NCI-H1694 treated with DMSO at 0.1 percent for 48 hours (cell line): Measurements from ENCODE around the gene MARVELD2.
"Not testable (repeated sequence)": the region's sequence is repeated elsewhere in the genome, so short reads cannot be mapped to it uniquely, and the experiment has no call there.

Source experiments
- DNase-seq: peaks from one replicate; lab custom pipeline; 2025; lab: John Stamatoyannopoulos, UW

MARVELD2 gene

DNA sequence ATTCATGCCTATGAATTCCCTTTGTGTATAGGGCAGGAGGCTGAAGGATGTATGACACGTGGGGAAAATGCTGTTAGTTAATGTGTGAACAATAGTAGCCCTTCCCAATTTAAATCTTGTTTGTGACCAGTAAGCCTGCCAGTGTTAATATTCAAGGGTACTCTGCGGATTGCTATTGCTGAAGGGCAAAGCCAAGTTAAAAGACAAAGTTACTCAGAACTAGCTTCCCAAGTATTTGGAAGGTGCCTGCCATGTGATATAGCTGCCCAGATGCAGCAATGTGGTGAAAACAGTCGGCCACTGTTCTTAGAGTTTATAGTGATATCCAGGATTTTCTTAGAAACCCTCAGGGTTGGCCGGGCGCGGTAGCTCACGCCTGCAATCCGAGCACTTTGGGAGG is 34.6 kb downstream of the MARVELD2 start:
- no peak for DNase-seq

DNA sequence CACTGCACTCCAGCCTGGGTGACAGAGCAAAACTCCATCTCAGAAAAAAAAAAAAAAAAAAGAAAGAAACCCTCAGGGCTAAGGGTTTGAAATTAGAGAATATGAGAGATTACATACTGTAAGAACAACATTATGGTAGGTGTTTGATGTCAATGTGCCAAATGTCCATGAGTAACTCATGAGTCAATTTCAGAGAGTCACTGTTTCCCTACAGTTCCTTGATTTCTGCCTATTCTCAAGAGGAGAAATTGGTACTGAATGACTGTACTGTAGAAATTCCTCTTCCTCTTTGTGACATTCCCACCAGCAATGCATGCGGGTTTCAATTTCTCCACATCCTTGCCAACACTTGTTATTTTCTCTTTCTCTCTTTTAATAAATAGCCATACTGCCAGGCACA is 35.2 kb downstream of the MARVELD2 start:
- DNase-seq = no peak

GRCh38 chr5:69450527-69450926 is 35.6 kb downstream of the MARVELD2 start:
- DNase-seq = not testable (repeated sequence)

GRCh38 chr5:69451941-69452647 is 37.2 kb downstream of the MARVELD2 start:
- no peak for DNase-seq

DNA sequence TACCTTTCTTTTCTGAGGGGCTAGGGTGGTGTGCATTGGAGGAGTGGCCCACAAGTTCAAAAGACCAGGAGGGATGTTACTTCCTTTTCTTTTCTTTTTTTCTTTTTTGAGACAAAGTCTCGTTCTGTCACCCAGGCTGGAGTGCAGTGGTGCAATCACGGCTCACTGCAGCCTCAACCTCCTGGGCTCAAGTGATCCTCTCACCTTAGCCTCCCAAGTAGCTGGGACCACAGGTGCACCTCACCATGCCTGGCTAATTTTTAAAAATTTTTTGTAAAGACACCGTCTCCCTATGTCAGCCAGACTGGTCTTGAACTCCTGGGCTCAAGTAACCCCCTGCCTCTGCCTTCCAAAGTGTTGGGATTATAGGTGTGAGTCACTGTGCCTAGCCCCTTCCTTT is 38.6 kb downstream of the MARVELD2 start:
- DNase-seq = not testable (repeated sequence)

DNA sequence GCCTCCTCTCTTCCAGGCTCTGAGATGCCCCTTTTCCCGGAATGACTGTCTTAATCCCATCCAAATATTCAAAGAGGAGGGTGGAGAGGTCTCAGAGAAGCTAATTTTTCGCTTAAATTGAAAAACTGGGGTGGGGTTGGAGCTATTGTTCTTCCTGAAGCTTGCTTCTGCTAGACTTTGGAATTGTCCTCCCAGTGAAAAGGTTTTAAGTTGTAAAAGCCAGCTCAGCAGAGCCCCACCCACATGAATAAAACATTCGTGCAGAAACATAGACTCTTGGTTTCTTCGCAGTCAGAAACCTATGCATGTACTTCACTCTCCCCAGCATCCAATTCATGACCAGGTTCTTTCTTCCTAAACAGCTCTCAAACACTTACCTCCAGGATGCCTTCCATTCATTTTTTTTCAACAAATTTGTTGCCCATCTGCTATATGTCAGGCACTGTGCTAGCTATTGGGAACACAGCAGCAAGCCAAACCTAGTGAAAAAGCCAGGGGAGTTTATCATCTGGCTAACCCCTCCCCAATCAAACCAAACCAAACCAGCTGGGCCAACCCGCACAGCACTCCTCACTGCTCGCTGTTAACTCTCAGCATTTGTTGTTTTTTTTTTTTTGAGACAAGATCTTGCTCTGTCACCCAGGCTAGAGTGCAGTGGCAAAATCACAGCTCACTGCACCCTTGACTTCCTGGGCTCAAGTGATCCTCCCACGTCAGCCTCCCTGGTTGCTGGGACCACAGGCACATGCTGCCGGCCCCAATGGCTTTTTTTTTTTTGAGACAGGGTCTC is 39.7 kb downstream of the MARVELD2 start:
- DNase-seq = no peak

DNA sequence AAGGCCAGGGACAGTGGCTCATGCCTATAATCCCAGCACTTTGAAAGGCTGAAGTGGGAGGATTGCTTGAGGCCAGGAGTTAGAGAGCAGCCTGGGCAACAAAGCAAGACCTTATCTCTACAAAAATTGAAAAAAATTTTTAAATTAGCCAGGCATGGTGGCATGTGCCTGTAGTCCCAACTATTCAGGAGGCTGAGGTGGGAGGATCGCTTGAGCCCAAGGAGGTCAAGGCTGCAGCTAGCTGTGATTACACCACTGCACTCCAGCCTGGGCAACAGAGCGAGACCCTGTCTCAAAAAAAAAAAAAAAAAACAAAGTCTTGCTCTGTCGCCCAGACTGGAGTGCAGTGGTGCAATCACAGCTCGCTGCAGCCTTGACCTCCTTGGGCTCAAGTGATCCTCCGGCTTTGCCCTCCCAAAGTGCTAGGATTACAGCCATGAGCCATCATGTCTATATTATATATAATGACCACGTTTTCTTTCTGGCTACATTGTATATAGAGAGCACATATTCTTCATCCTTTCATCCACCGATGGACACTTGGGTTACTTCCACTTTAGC is 40.6 kb downstream of the MARVELD2 start:
- DNase-seq = not testable (repeated sequence)

DNA sequence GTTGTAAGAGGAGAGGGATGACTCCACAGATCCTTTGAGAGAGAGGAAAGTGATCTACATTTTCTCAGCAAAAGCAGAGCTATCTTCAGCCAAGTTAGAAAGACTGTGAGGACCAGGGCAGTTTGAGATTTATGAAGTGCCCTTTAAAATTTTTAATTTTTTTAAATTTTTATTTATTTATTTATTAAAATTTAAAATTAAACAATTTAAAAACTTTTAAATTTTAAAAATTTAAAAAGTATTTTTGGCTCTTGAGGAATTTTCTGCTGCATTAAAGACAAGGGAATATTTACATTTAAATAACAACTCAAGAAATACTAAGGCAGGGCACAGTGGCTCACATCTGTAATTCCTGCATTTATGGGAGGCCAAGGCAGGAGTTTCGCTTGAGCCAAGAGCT is 47.3 kb downstream of the MARVELD2 start:
- DNase-seq = no peak

GRCh38 chr5:69466375-69466774 is 51.5 kb downstream of the MARVELD2 start:
- not testable (repeated sequence) for DNase-seq

DNA sequence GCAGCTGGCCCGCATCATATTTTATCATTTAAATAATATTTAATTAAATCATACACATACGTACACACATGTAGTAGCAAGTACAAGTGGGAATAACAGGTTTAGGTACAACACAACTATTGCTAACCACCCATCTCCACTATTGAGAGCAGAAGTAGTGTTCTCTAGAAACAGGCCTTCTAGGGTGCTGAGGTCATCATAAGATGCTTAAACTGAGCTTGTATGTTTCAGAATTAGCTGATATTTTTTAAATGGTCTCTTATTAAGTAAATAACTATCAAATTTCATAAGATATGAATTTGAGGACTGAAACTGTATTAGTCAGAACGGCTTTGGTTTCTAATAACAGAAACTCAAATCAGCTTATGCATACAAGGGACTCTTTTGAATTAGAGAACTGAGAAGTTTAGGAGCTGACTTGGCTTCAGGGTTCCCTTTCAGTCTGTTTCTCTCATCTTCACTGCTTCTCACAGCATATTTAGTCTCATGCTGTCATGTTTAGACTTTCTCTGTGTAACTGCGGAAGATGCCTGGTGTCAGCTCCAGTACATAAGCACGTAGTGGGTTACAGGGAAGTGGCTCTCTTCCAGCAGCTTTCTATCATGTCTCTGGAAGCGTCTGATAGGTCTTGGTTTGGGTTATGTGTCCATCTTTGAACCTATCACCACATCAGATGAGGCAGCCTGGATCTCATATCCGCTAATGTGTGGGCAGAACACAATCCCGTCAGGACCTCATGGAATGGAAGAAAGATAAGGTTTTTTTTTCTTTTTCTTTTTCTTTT is 52.7 kb downstream of the MARVELD2 start:
- no peak for DNase-seq

DNA sequence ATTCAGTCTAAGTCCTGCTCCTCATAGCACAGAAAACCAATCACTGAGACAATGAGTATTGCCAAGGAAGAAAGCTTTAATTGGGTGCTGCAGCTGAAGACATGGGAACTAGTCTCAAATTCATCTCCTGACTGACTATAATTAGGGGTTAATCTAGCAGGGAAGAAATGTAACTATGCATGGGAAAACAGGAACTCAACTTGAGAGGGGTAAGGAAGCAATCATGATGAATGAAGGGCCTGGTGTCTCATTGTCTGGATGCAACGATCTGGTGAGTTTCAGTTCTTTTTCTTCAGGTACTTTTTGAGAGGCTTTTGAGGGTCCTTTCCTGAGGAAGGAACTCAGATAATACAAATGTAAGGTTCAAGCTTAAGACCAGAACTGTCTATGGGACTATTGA is 53.7 kb downstream of the MARVELD2 start:
- no peak for DNase-seq

DNA sequence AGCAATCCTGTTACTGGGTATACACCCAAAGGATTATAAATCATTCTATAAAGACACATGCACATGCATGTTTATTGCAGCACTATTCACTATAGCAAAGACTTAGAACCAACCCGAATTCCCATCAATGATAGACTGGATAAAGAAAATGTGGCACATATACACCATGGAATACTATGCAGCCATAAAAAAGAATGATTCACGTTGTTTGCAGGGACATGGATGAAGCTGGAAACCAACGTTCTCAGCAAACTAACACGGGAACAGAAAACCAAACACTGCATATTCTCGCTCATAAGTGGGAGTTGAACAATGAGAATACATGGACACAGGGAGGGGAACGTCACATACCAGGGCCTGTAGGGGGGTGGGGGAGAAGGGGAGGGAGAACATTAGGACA is 56.6 kb downstream of the MARVELD2 start:
- DNase-seq = not testable (repeated sequence)

- not testable (repeated sequence) for DNase-seq
Observed at GRCh38 chr5:69472535-69473143, 57.7 kb downstream of the MARVELD2 start.

GRCh38 chr5:69477170-69477569 is 62.3 kb downstream of the MARVELD2 start:
- DNase-seq = no peak

GRCh38 chr5:69478296-69478695 is 63.4 kb downstream of the MARVELD2 start:
- not testable (repeated sequence) for DNase-seq

GRCh38 chr5:69484891-69485290 is 70.0 kb downstream of the MARVELD2 start:
- no peak for DNase-seq

DNA sequence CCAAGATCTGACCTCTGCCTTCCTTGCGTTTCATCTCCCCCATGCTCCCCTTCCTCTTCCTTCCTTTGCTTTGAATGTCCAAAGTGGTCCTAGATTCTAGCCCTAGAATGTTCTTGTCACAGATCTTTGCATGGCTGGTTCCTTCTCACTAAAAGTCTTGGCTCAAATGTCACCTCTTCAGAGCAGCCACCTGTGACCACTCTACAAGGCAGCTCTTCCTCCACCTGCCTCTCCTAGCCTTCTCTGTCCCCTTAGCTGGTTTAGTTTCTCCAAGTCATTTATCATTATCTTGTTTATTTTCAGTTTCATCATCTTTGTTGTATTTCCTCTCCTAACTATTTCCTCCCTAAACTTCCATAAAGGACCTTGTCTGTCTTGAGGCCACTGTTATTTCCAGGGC is 70.6 kb downstream of the MARVELD2 start:
- DNase-seq = no peak

GRCh38 chr5:69489246-69489645 is 74.3 kb downstream of the MARVELD2 start:
- DNase-seq = no peak

DNA sequence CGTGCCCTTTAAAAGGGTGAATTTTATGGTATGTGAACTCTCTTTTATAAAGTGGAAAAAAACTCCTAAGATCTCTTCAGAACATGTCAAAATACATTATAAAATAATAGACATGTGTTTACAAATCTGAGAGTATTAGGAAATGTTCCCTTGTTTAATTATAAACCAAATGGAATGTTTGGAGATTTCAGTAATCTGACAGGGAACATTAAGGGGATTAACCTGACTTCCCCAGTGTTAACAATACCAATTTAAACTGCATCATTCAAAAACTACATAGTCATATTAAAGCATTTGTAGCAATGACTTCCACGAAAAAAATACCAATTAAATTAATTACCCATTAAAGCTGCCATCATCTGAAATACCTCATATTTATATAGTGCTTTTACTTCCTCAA is 76.1 kb downstream of the MARVELD2 start:
- no peak for DNase-seq

DNA sequence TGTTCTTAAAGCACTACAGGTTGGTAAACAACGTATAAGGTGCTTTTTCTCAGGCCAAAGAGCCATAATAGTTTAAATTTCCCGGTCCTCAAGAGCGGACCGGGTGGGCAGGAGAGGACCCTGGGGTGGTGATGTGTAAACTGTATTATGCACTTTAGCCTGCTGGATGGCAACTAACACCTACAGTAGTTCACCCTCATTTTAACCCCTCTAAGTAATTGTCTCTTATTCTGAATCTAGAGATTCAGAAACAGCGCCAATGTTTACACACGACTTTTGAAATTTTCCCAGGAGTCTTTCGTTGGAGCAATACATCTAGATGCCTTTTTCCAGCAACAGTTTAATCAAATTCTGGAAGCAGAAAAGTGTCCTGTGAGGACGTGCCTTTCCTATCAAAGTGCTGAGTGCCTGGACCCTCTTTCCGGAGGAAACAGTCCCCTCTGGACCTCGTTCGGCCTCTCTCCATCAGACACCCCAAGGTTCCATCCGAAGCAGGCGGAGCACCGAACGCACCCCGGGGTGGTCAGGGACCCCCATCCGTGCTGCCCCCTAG is 77.0 kb downstream of the MARVELD2 start:
- DNase-seq = no peak

- no peak for DNase-seq
Observed at GRCh38 chr5:69492391-69492922, 77.5 kb downstream of the MARVELD2 start, which contains the start of gene OCLN. Gene OCLN (plus strand): TSS chr5:69492790. CDS start chr5:69504245, 11,455 bp downstream.
